HG03432 (cell line): ENCODE measurements around the gene NOD2.
A peak's percentile ranks its signal among the peaks of the same experiment; 100 is the strongest.

Experiments used
- ATAC-seq: cut with Tn5 transposase; IDR thresholded peaks from one replicate; pipeline ENCODE4 v1.9.1; 2021; ENCODE audit warnings: mild to moderate bottlenecking, moderate library complexity; ENCODE audit not compliant: unreplicated experiment

NOD2 gene

GRCh38 chr16:50712560-50712898 is 19.1 kb downstream of the NOD2 start:
- ATAC-seq: no peak

- no peak for ATAC-seq
These were observed 19.6 kb downstream of the NOD2 start for GRCh38 chr16:50712956-50713355.

- ATAC-seq: no peak
These were observed 23.7 kb downstream of the NOD2 start for GRCh38 chr16:50717091-50717490.

- ATAC-seq: no peak
These were observed 24.1 kb downstream of the NOD2 start for GRCh38 chr16:50717494-50717893.

GRCh38 chr16:50718061-50718760 is 24.8 kb downstream of the NOD2 start:
- no peak for ATAC-seq

- no peak for ATAC-seq
These were observed 25.5 kb downstream of the NOD2 start for GRCh38 chr16:50718761-50719400.

GRCh38 chr16:50719401-50720337 is 26.3 kb downstream of the NOD2 start:
- no peak for ATAC-seq

GRCh38 chr16:50721549-50722404 is 28.4 kb downstream of the NOD2 start:
- ATAC-seq: no peak

- no peak for ATAC-seq
These were observed 29.0 kb downstream of the NOD2 start for GRCh38 chr16:50722405-50722737.

- ATAC-seq: no peak
These were observed 29.6 kb downstream of the NOD2 start for GRCh38 chr16:50722960-50723359.

- ATAC-seq: peak; percentile 44
These were observed 30.9 kb downstream of the NOD2 start for GRCh38 chr16:50724306-50724705.

GRCh38 chr16:50731130-50731988 is 38.0 kb downstream of the NOD2 start:
- ATAC-seq: no peak

GRCh38 chr16:50731989-50732832 is 38.8 kb downstream of the NOD2 start:
- no peak for ATAC-seq

- no peak for ATAC-seq
These were observed 40.1 kb downstream of the NOD2 start for GRCh38 chr16:50733468-50733867.

GRCh38 chr16:50735629-50736122 is 42.3 kb downstream of the NOD2 start:
- peak; percentile 59 for ATAC-seq

GRCh38 chr16:50736448-50736847 is 43.0 kb downstream of the NOD2 start:
- ATAC-seq: no peak

GRCh38 chr16:50737420-50737959 is 44.1 kb downstream of the NOD2 start:
- no peak for ATAC-seq

GRCh38 chr16:50739031-50739430 is 45.6 kb downstream of the NOD2 start:
- ATAC-seq: no peak

GRCh38 chr16:50740736-50741135 is 47.3 kb downstream of the NOD2 start:
- no peak for ATAC-seq
